DMS79 treated with DMSO at 0.1 percent for 48 hours (cell line): ENCODE measurements around the gene ASB1.

Experiments used
- DNase-seq: peaks from one replicate; lab custom pipeline; 2025; lab: John Stamatoyannopoulos, UW

ASB1 gene, protein sequence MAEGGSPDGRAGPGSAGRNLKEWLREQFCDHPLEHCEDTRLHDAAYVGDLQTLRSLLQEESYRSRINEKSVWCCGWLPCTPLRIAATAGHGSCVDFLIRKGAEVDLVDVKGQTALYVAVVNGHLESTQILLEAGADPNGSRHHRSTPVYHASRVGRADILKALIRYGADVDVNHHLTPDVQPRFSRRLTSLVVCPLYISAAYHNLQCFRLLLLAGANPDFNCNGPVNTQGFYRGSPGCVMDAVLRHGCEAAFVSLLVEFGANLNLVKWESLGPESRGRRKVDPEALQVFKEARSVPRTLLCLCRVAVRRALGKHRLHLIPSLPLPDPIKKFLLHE

DNA sequence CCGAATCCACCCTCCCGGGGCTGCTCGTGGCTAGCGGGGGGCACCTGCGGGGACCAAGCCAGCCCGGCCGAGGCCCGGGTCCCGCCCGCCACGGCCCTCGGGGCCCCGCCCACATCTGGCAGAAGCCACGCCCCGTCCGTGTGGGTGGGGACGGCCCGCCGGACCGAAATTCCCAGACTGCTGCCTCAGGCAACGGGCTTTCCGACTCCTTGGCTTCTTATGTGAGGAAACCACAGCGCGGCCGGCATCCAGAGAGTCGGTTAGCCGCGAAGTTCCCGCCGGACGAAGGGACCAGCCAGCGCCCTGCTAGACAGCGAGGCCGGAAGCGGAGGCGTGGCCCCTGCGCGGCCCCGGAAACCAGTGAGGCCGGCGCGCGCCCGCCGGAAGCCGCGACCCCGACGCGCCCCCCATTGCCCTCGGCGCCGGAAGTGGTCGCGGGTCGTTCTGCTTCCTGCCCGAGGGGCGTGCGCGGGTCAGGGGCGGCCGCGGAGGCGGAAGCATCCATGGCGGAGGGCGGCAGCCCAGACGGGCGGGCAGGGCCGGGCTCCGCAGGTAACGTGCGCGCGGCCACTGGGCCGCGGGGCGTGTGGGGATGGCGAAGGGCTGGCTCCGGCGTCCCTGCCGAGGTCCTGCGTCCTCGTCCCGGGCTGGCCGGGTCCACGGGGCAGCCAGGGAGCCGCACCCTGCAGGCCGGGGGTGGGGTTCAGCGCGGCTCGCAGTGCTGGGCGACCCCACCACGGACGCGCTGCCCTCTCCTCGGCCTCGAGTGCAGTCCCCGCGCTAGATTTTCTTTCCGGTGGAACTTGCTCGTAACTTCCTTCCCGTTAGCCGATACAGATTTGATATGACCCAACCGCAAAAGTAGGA is at the start of gene ASB1:
Gene ASB1, plus strand, starts transcription at position 360 of the 867 bp plus-strand sequence. Its CDS starts 144 bp downstream, at position 504.
- peak; percentile 67 for DNase-seq

DNA sequence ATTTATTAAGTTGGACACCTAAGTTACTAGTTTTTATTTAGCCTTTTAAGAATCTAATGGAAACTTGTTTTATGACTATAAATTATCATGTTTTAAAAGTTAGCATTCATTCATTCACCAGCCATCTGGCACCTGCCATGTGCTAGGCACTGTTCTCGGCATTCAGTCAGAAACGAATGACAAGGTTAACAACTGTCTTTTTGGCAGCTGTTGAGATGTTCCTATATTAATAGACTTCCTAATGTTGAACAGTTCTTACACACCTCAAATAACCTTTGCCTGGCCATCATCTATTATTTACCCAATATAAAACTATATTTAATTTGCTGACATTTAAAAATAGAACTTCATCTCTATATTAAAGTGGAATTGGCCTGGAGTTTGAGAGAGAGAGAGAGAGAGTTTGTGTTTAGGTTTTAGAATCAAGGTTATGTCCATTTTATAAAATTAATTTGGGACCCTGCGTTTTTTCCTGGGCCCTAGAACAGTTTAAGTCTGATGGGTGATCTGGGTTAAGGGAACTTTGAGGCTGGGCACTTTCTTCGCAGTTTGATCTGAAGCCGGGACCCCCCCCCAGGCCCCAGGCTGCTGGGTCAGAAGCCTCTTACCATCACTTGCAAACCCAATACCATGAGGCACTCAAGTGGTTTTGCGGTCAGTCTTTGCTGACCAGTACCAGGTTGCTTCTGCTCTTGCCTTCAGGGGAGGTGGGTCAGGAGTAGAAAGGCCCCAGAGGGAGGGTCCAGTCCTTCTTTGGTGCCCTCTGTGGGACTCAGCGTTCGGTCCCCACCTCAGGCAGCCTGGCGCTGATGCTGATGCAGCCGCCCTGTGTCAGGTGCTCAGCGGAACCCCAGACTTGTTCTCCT is 48.3 kb upstream of the ASB1 start:
- no peak for DNase-seq

DNA sequence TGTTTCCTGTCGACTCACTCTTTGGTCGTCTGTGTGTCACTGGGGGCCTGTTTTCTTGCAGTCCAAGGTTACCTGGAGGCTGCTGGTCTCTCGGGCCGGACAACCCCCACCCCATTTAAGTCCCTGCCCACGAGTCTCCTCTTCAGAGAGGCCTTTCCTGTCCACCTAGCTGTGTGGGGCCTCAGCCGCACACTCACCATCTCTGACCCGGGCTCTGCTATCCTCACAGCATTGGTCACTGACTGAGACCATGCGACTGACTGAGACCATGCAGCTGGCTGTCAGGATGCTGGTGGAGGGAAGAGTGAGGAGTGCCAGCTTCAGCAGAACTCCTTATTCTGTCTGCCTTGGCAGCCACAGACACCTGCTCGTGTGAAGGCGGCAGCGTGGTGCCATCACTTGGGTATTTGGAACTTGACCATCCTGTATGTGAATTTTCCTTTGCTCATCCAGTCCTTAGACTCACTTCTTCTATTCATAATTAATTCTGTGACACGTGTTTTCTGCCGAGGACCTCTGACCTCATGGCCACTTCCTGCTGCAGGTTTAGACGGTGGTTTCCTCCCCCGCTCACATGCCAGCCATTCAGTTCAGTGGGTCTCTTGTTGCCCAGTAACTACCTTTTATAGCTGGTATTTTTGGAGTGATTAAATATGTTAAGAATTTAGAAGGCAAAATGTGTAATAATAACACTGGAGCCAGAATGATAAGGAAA is 47.5 kb upstream of the ASB1 start:
- no peak for DNase-seq

DNA sequence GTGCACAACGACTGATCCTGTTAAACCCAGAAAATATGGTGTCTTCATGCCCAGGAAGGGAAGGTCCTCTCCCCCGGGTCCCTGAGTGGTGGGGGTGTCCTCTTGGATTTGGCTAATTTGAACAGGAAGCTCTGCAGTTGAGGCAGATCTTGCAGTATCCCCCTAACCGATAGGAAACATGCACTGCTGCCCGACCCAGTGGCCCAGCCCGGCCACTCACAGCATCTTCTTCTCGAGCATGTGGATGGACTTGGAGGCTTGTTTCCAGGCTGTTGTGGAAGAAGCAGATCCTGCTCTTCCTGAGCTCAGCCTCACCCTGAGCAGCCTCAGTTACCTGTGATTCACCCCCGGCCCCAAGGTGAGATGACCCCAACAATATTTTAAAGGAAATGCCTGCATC is 46.4 kb upstream of the ASB1 start:
- DNase-seq, result no peak

DNA sequence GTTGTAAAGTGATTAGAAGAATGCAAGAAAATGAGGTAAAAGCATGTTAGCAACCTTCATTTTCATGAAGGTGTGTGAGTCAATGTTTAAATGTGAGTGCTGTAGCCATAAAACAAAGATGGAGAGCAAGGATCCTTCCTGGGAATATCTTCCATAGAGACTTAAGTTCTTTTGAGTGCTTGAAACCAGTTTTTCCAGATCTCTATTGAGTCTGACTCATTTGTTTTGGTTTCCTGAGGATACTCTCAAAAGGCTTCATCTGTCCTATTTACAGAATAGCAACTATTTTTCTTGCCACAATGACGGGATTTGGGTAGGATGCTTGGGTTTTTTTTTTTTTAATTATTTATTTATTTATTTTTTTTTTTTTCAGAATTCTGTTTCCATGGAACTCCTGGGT is 45.9 kb upstream of the ASB1 start:
- peak; percentile 63 for DNase-seq

DNA sequence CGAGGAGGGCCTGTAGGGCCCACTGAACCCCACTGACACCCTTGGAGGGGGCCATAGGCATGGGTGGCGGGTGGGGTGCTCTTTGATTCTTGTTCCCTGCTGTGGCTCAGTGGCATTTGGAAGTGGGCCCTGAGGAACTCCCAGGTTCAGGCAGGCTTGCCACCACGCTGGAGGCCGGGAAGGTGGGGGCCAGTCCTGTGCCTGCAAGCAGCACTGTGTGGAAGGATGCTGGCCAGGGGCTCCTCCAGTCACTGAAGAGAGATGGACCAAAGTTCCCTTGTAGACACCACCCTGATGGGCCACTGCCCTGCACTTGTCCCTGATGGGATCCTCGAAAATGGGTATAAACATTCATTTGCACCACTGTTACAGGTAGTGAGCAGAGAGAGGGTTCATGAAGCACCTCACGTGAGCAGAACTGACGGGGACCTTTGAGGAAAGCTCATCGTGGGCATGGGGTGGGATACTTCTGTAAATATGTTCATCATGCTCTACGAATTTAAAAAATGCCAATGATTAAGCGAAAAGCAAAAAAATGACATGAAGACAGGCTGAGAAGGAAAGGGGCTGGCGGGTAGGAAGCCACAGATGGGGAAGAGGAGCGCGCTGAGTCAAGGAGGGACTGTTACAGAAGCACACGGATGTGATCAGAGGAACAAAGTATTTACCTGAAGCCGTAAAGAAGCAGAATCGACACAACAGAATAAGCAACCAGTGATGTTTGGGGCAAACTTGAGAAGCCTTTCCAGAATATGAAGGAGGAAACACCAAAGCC is 45.2 kb upstream of the ASB1 start:
- no peak for DNase-seq

DNA sequence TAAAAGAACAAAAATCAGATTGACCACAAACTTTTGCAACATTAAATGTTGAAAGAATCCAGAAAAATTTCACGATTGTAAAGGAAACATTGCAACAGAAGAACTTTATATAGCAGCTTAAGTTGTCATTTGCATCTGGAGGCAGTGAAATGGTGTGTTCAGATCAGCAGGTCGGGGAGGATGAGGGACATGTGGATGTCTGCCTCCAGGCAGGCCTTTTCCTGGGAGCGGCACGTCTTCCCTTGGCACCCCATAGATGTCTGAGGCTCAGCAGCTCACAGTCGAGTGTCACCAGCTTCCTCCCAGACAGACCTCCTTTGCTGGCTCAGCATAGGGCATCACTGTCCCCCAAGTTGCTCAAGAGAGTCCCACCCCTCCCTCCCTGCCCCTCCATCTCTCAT is 44.3 kb upstream of the ASB1 start:
- DNase-seq, result no peak

DNA sequence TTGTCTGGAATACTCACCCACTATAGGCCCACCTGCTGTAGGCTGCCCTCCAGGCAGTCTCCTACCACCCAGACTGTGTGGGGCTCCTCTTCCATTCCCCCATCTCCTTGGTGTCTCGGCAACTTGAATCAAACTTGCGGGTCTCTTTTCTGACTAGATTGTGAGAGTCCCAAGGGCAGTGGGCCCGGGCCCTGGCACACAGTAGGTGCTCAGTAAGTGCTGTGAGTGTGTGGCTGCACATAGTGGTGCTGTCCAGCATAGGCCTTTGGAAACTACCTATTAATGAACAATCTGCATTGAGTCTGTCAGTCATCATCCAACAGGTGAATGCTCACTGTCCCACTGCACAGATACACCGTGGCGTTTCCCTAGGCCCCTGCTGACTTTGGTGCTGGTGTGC is 43.6 kb upstream of the ASB1 start:
- DNase-seq, result no peak

DNA sequence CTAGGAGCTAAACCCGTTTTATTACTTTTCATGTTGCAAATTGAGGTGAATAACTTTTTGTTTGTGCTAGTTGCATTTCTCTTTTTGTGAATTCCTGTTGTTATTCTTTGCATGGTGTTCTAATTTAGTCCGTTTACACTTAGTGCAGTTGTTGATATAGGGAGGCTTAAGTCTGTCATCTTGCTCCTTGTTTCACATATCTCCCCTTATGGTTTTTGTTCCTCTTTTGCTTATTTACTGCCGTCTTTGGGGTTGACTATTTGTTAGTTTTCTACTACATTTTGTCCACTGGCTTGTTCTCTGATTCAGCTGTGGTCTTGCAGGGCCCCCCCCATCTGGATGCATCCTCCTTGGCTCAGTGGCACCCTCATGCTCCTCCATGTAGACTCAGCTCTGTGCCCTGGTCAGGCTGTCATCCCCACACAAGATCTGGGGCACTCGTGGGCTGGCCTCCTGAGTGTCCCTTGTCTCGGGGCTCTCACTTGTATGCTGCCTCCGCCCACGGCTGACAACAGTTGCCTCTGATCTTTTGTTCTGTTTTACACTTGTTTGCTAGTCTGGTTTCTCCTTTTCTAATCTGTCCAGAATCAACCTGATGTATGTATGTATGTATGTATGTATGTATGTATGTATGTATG is 42.9 kb upstream of the ASB1 start:
- DNase-seq, result no peak

DNA sequence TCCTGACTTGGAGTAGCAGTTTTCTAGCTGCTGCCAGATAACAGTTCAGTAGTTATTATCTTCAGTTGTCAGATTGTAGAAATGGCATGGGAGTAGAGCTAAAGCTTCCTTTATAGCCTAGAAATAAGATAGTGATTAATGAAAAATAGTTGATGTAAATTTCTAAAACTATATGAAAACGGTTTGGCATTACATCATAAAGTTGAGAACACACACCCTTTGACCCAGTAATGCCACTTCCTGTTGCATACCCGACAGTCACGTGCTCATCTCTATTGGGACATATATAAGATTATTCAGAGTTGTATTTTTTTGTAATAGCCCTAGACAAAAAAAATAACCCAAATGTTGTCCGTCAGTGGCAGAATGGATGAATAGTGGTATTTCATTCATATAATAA is 39.4 kb upstream of the ASB1 start:
- no peak for DNase-seq

DNA sequence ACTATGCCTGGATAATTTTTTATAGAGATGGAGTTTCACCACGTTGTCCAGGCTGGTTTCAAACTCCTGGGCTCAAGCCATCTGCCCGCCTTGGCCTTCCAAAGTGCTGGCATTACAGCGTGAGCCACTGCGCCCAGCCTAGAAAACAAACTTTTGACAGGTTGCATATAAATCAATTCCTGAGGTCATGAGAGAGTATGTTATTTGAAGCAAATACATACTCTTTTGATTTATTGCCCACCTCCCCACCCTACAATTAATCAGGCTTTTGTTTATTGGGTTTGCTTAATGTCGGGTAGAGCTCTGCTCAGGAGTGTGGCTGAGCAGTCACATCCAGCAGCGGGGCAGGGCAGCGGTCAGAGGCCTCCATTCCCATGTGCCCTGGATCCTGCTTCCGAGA is 37.9 kb upstream of the ASB1 start:
- DNase-seq, result no peak

DNA sequence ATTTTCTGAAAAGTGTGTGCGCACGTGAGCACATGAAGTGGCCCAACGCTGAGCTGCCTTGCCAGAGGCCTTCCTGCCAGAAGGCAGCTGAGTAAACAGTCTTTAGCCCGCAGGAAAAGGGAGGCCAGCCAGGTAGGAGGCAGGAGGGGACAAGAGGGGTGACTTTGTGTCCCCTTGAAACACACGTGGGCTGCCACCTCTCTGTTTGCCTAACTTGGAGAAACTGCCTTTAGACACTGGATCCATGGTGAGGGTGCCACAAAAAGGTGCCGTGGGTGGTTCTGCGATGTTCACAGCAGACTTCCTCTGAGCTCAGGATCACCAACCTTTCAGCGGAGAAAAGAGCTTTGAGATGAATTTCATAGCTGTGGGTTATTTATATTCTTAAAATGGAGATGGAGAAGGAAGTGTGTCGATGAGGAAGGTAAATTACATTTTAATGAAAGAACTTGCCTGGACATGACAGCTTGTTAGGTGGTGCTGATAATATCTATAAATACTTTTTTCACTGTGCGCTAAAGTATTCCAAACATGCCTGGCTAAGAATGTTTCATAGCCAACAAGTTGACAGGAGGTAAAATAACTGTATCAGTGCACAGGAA is 36.6 kb upstream of the ASB1 start:
- peak; percentile 92 for DNase-seq

DNA sequence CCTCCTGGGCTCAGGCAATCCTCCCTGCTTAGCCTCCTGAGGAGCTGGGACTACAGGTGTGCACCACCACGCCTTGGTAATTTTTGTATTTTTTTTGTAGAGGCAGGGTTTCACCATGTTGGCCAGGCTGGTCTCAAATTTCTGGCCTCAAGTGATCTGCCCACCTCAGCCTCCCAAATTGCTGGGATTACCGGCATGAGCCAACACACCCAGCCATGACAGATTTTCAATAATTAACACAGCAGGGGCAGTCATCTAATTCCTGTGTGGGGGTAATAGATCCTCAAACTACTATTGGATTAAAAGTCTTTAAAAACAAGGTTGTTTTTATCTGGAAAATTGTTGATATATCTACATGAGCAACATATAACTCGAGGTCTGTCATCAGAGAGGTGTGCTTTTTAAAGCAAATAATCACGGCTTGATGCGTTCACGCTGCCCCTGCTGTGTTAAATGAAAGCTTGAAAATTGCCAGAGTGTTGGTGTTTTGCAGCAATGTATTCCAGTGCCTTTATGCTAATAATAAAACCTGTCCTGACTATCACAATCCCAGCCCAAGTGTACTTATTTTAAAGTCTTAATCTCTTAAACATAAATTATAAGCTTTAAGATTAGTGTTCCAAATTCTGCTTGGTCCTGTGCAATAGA is 35.6 kb upstream of the ASB1 start:
- no peak for DNase-seq

DNA sequence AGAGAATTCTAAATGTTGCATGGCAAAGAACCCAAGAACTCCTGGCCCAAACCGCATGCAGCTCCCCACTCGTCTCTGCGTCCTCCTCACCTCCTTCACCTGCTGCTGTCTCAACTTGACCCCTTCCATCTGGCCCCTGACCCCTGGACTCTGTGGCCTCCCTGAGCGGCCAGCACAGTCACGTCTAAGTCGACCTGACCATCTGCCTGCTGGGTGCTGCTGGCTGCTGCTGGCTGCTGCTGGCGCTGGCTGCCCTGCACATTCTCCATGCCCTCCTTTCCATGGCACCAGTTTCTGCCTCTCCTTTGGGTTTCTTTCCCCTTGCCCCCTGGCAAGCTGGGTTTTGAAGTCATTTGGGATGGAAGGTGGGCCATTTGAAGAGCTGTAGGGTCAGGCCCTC is 30.1 kb upstream of the ASB1 start:
- DNase-seq, result no peak

DNA sequence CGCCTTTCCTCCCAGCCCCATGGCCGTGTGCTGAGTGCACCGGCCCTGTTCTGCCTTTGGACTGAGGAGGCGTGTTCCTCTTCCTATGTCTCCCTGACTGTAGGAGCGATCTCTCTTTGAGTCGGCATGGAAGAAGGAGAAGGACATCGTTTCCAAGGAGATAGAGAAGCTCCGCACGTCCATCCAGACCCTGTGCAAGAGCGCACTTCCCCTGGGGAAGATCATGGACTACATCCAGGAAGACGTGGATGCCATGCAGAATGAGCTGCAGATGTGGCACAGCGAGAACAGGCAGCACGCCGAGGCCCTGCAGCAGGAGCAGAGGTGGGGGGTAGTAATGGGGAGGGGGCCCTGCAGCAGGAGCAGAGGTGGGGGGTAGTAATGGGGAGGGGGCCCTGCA is 29.4 kb upstream of the ASB1 start:
- DNase-seq, result no peak

DNA sequence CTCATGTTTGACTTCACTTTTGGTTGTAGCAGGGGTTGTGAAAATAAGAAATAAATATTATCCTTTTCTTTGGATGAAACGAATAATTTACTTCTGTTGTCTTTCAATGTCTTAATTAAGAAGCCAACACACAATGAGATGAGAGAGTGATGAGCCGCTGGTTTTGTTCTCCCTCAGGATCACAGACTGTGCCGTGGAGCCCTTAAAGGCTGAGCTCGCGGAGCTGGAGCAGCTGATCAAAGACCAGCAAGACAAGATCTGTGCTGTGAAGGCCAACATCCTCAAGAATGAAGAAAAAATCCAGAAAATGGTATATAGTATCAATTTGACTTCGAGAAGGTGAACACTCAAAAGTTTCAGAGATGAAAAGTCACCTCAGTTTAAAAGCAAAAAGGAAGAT is 28.1 kb upstream of the ASB1 start:
- no peak for DNase-seq

DNA sequence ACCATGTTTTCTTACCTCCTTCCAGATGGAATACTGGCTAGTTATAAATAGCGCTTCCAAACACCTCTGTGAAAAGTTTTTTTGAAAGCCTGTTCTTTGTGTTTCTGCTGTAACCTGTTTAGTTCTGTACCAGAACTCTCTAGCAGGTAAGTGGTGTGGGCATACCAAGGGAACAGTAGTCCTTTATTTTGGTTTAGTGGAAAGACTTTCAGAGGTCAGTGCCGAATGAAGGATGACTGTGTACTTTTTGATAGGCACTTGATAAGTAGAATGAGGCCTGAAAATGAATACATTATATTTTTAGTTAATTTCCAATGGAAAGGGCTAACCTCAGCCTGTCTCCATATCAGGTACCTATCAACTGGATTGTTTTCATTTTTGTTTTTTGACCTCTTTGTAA is 27.6 kb upstream of the ASB1 start:
- DNase-seq, result no peak

DNA sequence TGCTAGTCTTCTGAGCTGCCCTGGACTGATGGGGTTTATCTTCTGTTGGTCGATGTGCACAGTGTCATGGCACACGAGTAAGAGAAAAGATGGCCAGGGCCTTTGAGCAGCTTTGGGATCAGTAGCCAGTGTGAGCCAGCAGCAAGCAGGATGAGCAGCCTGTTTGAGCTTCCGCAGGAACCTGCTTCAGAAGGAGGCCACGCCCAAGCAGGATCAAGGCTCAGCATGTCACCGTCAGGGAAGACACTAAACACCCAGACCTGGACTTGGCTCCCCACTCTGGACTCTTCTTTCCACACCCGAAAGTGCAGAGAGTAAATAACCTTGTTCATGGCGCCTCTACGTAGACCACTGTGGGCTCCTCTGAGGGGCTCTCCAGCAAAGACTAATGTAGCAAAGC is 25.2 kb upstream of the ASB1 start:
- no peak for DNase-seq

DNA sequence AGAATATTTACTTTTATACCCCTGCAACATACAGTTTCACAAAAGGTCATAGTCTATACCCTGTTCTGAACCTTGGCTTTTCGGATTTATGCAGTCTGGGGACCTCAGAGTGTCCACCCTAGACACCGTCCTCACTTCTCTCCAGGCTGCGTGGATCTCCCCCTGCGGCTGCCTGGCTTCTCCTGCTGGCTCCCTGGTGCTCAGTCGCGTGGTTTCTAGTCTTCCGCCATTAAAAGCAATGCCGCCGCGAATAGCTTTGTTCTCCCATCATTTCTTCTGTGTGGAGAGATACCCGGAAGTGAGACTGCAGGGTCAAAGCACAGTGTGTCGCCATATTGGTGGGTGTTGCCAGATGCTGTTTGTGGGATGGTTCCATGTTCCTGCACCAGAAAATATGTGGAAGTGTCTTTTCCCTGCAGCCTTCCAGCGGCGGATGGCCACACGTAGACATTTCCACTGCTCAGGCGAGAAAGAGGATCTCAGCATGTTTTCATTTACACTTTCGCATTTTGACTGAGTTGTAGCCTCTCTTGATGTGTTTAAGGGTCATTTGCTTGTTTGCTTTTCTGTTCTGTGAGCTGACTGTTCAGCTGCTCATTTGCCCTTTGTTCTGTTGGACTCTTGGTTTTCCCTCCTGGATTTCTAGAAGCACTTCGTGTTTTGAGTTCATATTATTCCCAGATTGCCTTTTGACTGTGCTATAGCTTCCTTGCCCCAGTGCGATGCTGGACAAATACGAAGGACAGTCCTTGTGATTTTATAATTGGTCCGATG is 22.9 kb upstream of the ASB1 start:
- DNase-seq, result peak; percentile 8
